ENCODE measurements around the gene SLC13A5.

The SLC13A5 gene

DNA sequence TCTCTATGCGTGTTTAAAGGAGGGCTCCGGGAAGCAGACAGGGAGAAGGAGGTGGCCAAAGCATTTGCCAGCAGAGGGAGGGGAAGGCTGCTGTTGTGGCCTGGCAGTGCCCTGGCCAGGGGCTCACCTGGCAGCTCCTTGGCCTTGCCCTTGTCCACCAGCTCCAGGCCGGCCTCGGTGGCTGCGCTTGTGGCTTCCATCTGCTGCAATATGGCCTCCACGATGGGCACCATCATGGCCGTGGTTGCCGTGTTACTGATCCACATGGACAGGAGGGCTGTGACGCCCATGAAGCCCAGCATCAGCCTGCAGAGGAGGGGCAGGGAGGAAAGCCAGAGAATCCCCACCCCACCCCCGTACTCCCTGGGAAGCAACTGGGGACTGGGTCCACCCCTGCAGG, 9.4 kb downstream of the SLC13A5 start:
- DNase-seq (ENCODE audit: insufficient read length, low spot score) = no peak
- no peak for FAIRE-seq
- TF ChIP-seq, protein P1, sequence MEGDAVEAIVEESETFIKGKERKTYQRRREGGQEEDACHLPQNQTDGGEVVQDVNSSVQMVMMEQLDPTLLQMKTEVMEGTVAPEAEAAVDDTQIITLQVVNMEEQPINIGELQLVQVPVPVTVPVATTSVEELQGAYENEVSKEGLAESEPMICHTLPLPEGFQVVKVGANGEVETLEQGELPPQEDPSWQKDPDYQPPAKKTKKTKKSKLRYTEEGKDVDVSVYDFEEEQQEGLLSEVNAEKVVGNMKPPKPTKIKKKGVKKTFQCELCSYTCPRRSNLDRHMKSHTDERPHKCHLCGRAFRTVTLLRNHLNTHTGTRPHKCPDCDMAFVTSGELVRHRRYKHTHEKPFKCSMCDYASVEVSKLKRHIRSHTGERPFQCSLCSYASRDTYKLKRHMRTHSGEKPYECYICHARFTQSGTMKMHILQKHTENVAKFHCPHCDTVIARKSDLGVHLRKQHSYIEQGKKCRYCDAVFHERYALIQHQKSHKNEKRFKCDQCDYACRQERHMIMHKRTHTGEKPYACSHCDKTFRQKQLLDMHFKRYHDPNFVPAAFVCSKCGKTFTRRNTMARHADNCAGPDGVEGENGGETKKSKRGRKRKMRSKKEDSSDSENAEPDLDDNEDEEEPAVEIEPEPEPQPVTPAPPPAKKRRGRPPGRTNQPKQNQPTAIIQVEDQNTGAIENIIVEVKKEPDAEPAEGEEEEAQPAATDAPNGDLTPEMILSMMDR (IDR thresholded peaks at IDR 0.05; ENCODE audit: insufficient read depth, missing control alignments) = no peak

DNA sequence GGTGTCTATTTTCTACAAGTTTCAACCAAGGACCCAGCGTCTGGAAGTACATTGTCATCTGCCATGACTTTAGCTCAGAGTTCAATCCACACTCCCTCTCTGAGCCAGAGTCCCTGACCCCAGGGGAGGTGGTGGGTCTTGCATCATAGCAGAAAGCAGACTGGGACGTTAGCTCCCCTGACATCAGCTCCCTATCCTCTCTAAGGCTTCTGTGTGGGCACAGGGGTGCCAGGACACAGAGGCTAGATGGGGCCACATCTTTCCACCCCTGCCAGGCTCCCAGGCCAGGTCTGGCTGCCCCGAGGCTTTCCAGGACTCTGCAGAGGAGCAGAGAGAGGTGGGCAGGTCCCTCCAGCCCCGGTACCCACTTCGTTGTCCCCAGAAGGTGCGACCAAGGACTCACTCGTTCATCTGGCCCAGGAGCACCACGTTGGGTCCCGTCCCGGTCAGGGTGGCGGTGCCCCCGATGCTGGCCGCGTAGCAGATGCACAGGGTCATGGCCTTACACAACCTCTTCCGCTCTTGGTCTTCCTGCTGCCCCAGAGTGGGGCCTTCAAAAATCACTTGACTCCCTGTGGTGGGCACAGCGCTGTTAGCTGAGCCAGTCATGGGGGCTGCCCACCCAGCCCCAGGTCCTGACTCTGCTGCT, 10.5 kb downstream of the SLC13A5 start:
- FAIRE-seq = no peak
- TF ChIP-seq, protein P1 (IDR thresholded peaks at IDR 0.05; ENCODE audit: insufficient read depth, missing control alignments) = no peak
- no peak for DNase-seq (ENCODE audit: insufficient read length, low spot score)

DNA sequence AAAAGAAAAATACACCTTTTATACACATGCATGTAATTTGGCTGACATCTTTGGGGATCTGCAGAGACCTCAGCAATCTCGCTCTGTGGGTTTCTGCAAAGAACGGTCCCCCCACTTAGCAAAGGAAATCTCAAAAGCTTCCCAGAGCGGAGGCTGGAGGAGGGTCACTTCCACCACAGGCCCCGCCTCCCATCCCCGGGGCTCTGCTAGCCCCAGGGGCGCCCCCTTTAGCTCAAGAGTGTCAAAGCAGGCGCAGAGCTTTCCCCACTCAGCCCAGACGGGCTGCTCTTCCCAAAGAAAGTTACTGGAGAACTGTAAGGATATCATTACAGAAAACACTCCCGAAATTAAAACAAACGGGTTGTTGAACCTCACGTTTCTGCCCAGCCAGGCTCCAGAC, 11.4 kb downstream of the SLC13A5 start:
- TF ChIP-seq, protein P1 (IDR thresholded peaks at IDR 0.05; ENCODE audit: insufficient read depth, missing control alignments) = peak; percentile 11
- DNase-seq (ENCODE audit: insufficient read length, low spot score) (no peak), FAIRE-seq (no peak)

DNA sequence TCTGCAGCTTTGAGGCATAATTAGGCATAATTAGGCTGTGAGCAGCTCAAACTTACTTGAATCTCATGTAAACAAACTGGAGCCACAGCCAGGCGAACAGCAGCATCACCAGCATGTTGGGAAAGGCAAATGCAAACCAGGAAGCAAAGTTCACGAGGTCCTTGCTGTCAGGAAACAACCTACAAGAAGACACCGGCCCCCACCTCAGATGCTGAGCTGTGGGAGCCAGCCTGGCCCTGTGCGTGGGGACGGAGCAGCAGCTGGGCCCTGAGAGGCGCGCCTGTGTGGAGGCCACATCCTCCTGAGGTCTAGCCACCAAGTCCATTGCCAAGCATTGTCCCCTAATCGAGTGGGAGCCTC, 12.2 kb downstream of the SLC13A5 start:
- no peak for FAIRE-seq

DNA sequence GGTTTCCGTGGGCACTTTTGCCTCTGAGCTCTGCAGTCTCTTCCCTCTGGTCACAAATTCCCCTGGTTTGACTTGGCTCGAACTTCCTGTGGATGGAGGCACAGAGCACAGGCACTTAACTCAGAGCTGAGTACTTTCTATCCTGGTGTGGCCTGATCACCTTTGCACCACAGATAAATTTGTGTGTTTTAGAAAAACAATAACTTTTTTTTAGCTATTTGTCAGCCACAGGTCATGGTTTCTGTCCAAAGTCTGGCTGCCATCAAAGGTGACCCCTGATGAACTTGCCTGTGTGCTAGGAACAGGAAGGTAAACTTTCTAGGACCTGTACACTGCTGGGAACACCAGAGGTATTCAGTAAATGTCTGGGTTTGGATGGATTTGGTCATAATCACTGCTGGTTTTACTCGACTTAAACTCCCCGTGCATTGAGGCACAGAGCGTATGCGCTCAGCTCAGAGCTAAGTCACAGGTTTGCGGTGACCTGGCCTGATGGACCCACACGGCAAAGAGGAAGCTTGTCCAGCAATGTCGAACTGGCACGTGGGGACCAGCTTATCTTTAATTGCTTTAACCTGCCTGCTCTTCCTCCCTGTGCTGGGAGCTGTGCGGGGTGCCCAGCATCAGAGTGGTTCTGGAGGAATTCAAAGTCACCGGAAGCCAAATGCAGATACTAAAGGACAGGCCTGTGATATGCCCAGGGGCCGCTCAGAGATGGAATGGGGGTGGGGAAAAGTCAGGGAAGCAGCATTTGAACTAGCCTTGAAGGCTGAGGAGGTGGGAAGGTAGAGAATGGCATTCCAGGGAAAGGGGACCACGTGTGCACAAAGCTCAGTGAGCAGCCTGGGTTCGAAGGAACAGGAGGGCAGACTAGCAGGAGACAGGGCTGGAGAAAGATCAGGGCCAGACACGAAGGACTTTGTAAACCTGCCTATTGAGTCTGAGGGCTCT, 12.9 kb downstream of the SLC13A5 start:
- TF ChIP-seq, protein P1 (IDR thresholded peaks at IDR 0.05; ENCODE audit: insufficient read depth, missing control alignments) = no peak
- FAIRE-seq (no peak), DNase-seq (ENCODE audit: insufficient read length, low spot score) (no peak)

More for the DNA sequence above, 12.2 kb downstream of the SLC13A5 start:
- TF ChIP-seq, protein P1 (IDR thresholded peaks at IDR 0.05; ENCODE audit: insufficient read depth, missing control alignments) = no peak
- no peak for DNase-seq (ENCODE audit: insufficient read length, low spot score)

DNA sequence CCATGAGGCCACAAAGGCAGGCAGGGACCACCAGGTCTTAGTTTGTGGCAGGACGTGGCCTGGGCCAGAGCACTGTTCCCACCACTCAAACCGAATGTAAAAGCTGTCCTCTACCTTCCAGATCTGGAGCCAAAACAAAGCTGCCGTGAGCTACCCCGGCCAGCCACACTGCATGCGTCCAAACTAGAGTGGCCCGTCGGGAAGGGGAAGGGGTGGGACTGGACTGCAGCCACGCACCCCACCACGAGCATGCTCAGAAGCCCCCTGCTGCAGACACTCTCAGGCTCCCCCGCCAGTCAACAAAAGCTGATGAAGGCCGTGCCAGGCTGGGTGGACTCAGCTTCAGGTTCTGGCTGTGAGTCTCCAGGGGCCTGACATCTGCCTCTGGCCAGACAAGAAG, 15.2 kb downstream of the SLC13A5 start:
- TF ChIP-seq, protein P1 (IDR thresholded peaks at IDR 0.05; ENCODE audit: insufficient read depth, missing control alignments) = no peak
- no peak for FAIRE-seq
- no peak for DNase-seq (ENCODE audit: insufficient read length, low spot score)

DNA sequence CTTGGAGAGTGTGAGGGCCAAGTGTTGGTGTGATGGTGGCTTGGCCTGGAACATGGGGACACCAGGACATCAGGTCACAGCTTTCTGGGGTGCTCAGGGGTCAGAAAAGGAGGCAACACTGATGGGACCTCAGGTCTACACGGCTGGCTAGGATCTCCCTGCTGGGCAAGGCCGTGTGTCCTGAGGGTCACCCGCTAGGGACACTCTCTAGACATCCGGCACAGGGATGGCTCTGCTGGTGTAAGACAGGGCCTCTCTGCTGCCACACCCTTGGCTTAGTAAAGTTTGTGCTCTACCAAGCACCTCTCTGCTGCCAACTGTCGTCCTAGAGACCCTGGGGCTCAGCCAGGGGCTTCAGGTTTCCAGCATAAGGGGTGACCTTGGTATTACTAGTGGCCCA, 16.3 kb downstream of the SLC13A5 start:
- TF ChIP-seq, protein P1 (IDR thresholded peaks at IDR 0.05; ENCODE audit: insufficient read depth, missing control alignments) = no peak
- DNase-seq (ENCODE audit: insufficient read length, low spot score) = no peak
- FAIRE-seq = no peak

Measured in D721Med (cell line).